Dendritic cell treated with granulocyte-macrophage colony-stimulating factor and Interleukin-4, amounts not matched to agents 40 ng/mL and 50 ng/mL, for 4 days (primary cell): ENCODE data around the gene SLC16A12.
"Not testable (repeated sequence)": the region's sequence is repeated elsewhere in the genome, so short reads cannot be mapped to it uniquely, and the experiment has no call there.

ENCODE experiments used
- H3K27ac Mint-ChIP-seq: one replicate; pipeline ENCODE4 v1.8.0; 2022; ENCODE audit warnings: mild to moderate bottlenecking, mixed read lengths
- H3K27me3 Mint-ChIP-seq: one replicate; pipeline ENCODE4 v1.8.0; 2022; ENCODE audit warnings: mild to moderate bottlenecking, mixed read lengths
- H3K36me3 Mint-ChIP-seq: one replicate; pipeline ENCODE4 v1.8.0; 2022; ENCODE audit warnings: low read depth, mixed read lengths
- H3K4me1 Mint-ChIP-seq: one replicate; pipeline ENCODE4 v1.8.0; 2022; ENCODE audit warnings: low read depth, mixed read lengths
- H3K4me3 Mint-ChIP-seq: one replicate; pipeline ENCODE4 v1.8.0; 2022; ENCODE audit warnings: mild to moderate bottlenecking, moderate library complexity, mixed read lengths
- H3K9me3 Mint-ChIP-seq: one replicate; pipeline ENCODE4 v1.8.0; 2022; ENCODE audit warnings: mixed read lengths
- intact Hi-C: fragments of 100-400 bp; cut with micrococcal nuclease; formaldehyde crosslinking; loops from one replicate; pipeline ENCODE4 v1.15.0; 2022

Gene SLC16A12

DNA sequence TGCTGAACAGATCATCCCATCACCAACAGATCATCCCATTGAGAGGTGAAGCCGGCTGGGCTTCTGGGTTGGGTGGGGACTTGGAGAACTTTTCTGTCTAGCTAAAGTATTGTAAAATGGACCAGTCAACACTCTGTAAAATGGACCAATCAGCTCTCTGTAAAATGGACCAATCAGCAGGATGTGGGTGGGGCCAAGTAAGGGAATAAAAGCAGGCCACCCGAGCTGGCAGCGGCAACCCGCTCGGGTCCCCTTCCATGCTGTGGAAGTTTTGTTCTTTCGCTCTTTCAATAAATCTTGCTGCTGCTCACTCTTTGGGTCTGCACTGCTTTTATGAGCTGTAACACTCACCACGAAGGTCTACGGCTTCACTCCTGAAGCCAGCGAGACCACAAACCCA, 129.2 kb downstream of the SLC16A12 start:
- H3K27ac Mint-ChIP-seq, H3K4me1 Mint-ChIP-seq, H3K9me3 Mint-ChIP-seq, H3K4me3 Mint-ChIP-seq, intact Hi-C loops, H3K36me3 Mint-ChIP-seq, H3K27me3 Mint-ChIP-seq: not testable (repeated sequence)

DNA sequence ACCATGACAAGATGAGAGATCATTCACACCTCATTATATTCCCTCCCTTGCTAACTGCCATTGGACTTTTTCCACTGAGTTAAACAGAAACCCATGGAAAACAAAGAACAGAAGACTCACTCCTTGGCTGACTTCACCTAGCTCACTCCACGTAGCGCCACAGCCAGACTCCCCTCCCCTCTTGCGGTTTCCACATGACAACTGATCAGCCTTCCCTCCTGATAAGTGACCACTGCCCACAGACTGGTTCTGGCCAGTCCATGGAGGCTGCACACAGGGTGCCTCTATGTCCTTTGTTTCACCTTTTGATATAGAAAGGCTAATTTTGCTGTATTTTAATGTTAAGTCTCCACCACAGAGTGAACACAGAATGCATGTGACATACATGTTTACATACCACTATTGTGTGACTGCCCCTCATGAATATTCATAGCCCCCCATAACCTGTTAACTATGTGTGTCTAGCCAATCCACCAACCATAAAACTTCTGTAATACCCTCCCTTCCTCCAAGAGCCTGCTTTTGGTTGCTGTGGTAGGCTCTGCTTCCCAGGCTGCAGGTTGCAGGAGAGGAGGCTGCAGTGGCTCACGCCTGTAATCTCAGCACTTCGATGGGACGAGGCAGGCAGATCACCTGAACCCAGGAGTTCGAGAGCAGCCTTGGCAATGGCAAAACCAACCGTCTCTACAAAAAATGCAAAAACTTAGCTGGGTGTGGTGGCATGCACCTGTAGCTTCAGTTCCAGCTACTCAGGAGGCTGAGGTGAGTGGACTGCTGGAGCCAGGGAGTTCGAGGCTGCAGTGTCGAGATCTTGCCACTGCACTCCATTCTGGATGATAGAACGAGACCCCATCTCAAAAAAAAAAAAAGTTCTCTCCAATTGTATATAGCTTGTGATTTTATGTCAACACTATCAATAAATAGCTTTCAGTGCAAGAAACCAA, 131.0 kb downstream of the SLC16A12 start:
- no peaks in the 10 kb centered on the region for H3K9me3 Mint-ChIP-seq
- H3K4me1 Mint-ChIP-seq: no peaks in the 10 kb centered on the region
- no peak overlapping the region for H3K4me3 Mint-ChIP-seq
- H3K36me3 Mint-ChIP-seq: no peaks in the 10 kb centered on the region
- intact Hi-C loops: no loop called here
- no peaks in the 10 kb centered on the region for H3K27me3 Mint-ChIP-seq
- no peak overlapping the region for H3K27ac Mint-ChIP-seq

DNA sequence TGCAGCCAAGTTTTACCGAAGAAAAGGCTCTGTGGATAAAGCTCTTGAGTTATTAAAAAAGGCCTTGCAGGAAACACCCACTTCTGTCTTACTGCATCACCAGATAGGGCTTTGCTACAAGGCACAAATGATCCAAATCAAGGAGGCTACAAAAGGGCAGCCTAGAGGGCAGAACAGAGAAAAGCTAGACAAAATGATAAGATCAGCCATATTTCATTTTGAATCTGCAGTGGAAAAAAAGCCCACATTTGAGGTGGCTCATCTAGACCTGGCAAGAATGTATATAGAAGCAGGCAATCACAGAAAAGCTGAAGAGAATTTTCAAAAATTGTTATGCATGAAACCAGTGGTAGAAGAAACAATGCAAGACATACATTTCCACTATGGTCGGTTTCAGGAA, 132.4 kb downstream of the SLC16A12 start:
- H3K36me3 Mint-ChIP-seq: no peaks in the 10 kb centered on the region
- no peak overlapping the region for H3K4me3 Mint-ChIP-seq

DNA sequence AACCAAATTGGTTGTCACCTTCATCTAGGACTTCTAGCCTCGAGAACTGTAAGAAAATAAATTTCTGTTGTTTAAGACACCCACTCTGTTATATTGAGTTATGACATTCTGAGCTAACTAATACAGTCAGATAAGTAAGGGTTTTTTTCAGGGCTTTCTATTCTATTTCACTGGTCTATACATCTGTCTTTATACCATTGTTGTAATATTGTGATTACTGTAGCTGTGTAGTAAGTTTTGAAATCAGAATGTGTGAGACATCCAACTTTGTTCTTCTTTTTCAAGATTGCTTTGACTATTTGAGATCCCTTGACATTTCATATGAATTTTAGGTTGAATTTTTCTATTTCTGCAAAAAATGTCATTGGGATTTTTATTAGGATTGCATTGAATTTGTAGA, 135.4 kb downstream of the SLC16A12 start:
- Mint-ChIP-seq H3K27me3 (no peaks in the 10 kb centered on the region), H3K9me3 (no peaks in the 10 kb centered on the region), H3K4me3 (no peak overlapping the region), H3K27ac (no peak overlapping the region), H3K36me3 (no peaks in the 10 kb centered on the region), H3K4me1 (peaks cover 12% of the 10 kb centered on the region)
- intact Hi-C loops: no loop called here

More for the DNA sequence above, 132.4 kb downstream of the SLC16A12 start:
- Mint-ChIP-seq H3K27ac (no peak overlapping the region), H3K4me1 (peaks cover 4% of the 10 kb centered on the region), H3K9me3 (no peaks in the 10 kb centered on the region), H3K27me3 (no peaks in the 10 kb centered on the region)
- intact Hi-C loops: no loop called here

DNA sequence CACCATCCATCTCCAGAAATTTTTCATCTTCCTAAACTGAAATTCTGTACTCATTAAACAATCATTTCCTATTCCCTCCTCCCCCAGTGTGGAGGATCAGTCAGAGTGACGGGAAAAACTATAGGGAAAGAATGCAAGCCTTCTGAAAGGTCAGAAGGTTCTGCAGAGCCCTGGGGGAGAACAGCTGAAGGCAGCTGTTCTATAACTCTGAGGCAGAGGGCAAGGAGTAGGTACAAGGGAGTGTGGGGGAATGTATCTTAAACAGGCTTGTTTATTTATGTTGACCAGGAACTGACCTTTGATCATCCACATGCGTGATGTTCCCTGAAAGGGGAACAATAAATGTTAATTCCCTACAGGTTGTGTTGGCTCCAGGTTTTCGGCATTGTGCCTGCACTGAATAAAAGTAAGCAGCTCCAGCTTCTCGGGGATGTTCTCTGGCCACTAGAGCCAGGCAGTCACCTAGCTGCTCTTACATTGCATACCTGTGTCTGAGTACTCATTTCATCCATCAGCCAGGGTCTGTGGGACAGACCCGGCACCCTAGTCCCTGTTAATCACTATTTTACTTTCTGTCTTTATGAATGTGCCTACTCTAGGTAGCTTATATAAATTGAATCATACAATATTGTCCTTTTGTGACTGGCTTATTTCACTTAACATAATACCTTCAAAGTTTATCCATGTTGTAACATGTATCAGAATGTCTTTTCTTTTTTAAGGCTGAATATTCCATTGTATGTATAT, 137.2 kb downstream of the SLC16A12 start:
- Mint-ChIP-seq H3K27ac (no peak overlapping the region), H3K4me3 (no peak overlapping the region), H3K4me1 (peaks cover 13% of the 10 kb centered on the region), H3K36me3 (no peaks in the 10 kb centered on the region), H3K27me3 (no peaks in the 10 kb centered on the region), H3K9me3 (no peaks in the 10 kb centered on the region)
- intact Hi-C loops: no loop called here

DNA sequence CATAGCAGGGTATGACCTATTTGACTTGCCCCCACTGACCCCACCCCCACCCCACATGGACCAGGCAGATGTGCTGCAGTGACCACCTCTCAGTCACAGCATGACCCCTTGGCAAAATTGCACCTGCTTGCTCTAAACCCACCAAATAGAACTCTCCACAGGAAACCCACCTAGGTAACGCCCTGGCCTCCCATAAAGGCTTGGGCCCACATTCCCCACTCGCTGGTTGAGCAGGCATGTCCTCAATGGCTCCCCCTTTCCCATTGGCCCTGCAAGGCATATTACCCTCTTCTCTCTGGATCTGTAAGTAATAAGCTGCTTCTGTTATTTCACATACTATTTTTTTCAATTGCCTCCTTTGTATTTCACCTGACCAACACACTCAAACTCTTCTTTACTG, 140.3 kb downstream of the SLC16A12 start:
- Mint-ChIP-seq H3K27me3 (no peaks in the 10 kb centered on the region), H3K36me3 (no peaks in the 10 kb centered on the region), H3K4me3 (no peak overlapping the region), H3K9me3 (no peaks in the 10 kb centered on the region), H3K27ac (no peak overlapping the region), H3K4me1 (peaks cover 18% of the 10 kb centered on the region)
- intact Hi-C loops: no loop called here

DNA sequence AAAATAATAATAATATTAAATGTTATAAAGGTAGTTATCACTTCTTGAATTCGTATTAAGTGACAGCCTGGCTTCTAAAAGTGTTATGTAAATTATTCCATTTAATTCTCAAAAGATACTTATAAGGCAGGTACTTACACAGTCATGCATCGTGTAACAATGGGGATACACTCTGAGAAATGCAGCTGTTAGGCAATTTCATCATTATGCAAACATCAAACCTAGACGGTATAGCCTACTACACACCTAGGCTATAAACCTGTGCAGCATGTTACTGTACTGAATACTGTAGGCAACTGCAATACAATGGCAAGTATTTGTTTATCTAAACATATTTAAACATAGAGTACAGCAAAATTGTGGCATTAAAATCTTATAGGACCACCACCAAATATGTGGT, 141.5 kb downstream of the SLC16A12 start:
- Mint-ChIP-seq H3K4me3 (no peak overlapping the region), H3K27ac (no peak overlapping the region), H3K27me3 (no peaks in the 10 kb centered on the region), H3K36me3 (no peaks in the 10 kb centered on the region), H3K9me3 (no peaks in the 10 kb centered on the region), H3K4me1 (peaks cover 18% of the 10 kb centered on the region)
- intact Hi-C loops: loop anchor here (5.0 kb wide), 1 partner anchor 92 kb away; the partner anchor contains the start of gene IFIT2

DNA sequence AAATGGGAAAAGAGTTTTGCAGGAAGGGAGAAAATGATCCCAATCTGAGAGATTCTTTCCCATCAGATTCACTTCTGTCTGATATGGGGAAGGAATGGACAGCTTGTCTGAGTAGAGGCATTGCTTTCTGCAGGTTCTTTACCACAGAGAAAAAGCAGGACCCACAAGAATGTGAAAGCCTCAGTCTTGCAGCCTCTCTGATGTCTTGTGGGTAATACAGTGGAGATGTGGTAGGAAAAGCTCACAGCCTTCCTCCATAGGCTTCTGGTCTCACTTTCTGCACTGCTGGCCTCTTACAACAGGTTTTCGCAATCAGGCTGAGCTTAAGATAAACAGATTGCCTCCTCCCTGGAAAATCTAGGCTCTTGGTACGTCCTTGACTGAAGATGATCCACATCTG, 142.4 kb downstream of the SLC16A12 start:
- Mint-ChIP-seq H3K9me3 (no peaks in the 10 kb centered on the region), H3K27ac (no peak overlapping the region), H3K36me3 (no peaks in the 10 kb centered on the region), H3K4me1 (peaks cover 13% of the 10 kb centered on the region), H3K4me3 (no peak overlapping the region), H3K27me3 (no peaks in the 10 kb centered on the region)
- intact Hi-C loops: loop anchor here (5.0 kb wide), 1 partner anchor 91 kb away; the partner anchor contains the start of gene IFIT2

DNA sequence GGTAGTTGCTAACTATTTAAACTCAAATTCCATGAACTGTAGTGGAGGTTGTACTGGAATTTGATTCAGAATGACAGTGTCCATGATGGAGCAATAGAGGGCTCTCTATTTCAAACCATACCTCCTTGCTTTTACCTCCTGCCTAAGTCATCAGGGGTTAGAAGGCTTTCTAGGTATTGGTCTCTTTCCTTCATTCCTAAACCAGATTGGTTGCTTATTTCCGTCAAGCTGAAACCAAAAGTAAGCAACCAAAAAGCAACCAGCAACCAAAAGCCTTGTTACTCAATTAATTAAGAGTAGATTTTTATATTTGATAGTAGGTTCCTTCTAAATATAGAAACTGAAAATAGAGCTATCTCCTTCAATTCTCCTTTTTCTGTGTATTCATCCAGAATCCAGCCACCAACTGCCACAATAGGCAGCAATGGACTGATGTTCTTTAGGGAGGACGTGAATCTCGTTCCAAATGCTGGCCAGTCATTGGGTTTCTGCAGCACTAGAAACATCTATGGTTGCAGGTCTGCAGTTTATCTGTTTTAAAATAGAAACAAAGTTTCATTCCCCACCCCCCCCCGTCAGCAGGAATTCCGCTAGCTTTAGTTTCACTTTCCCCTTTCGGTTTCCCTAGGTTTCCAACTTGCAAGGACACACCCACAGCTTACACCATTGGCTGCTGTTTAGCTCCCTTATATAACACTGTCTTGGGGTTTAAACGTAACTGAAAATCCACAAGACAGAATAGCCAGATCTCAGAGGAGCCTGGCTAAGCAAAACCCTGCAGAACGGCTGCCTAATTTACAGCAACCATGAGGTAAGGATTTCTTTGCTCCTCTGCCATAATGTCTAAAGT, 143.3 kb downstream of the SLC16A12 start, which contains the start of gene IFIT1:
TSS of gene IFIT1 (plus strand) at position 717 of the 850 bp plus-strand sequence. CDS start at position 807, 90 bp downstream.
- no peaks in the 10 kb centered on the region for H3K27me3 Mint-ChIP-seq
- H3K4me1 Mint-ChIP-seq: peaks cover 11% of the 10 kb centered on the region
- peak within 1 kb of the TSS; percentile 67 for H3K4me3 Mint-ChIP-seq

DNA sequence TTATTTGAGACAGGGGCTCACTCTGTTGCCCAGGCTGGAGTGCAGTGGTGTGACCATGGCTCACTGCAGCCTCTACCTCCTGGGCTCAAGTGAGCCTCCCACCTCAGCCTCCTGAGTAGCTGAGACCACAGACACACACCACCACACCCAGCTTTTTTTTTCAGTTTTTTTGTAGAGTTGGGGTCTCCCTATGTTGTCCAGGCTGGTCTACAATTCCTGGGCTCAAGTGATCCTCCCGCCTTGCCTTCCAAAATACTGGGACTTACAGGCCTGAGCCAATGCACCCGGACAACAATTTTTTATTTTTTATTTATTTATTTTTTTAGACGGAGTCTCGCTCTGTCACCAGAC, 144.2 kb downstream of the SLC16A12 start:
- H3K4me3 Mint-ChIP-seq, H3K27ac Mint-ChIP-seq, H3K9me3 Mint-ChIP-seq, H3K36me3 Mint-ChIP-seq, H3K27me3 Mint-ChIP-seq: not testable (repeated sequence)
- H3K4me1 Mint-ChIP-seq: peaks cover 11% of the 10 kb centered on the region
- intact Hi-C loops: loop anchor here (5.0 kb wide), 1 partner anchor 89 kb away; the partner anchor contains the start of gene IFIT2

More for the DNA sequence above, 143.3 kb downstream of the SLC16A12 start, which contains the start of gene IFIT1:
- peak within 1 kb of the TSS; percentile 51 for H3K27ac Mint-ChIP-seq
- H3K9me3 Mint-ChIP-seq: no peaks in the 10 kb centered on the region
- H3K36me3 Mint-ChIP-seq: no peaks in the 10 kb centered on the region
- intact Hi-C loops: loop anchor here (5.0 kb wide), 1 partner anchor 90 kb away; the partner anchor contains the start of gene IFIT2

DNA sequence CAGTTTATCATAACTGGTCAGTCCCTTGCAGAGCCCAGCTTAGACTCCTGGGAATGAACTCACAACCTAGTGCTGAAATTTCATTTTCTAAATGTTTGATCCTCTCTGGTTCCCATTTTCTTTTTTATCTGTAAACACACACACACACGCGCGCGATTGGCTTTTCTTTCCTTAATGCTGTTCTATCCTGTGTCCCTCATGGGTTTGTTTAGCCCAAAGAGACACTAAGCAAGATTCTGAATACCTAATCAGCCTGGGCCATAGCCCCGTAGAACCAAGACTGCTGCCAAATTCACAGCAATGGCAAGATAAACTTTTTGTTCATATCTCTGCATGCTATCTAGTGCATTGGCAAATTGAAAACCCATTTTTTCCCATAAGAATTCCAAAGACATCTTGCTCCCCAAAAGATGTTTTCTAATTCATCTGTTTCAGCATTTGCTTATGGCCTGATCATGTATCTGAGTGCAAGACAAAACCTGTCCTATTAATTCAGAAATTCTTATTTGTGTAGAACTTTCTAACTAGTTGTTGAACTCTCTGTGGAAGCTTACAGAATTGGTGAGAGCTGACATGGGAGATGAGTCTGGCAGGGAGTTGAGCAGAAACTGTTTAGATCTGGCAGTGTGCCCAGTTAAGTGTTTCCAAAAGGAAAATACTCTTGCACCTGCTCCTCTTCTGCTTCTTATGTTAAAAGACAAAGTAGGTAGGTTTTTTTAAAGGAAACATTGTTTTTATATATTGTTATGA, 144.7 kb downstream of the SLC16A12 start:
- Mint-ChIP-seq H3K36me3 (no peaks in the 10 kb centered on the region), H3K27ac (no peak overlapping the region), H3K4me1 (peaks cover 11% of the 10 kb centered on the region), H3K27me3 (no peaks in the 10 kb centered on the region), H3K4me3 (no peak overlapping the region), H3K9me3 (no peaks in the 10 kb centered on the region)
- intact Hi-C loops: loop anchor here (5.0 kb wide), 1 partner anchor 88 kb away; the partner anchor contains the start of gene IFIT2

DNA sequence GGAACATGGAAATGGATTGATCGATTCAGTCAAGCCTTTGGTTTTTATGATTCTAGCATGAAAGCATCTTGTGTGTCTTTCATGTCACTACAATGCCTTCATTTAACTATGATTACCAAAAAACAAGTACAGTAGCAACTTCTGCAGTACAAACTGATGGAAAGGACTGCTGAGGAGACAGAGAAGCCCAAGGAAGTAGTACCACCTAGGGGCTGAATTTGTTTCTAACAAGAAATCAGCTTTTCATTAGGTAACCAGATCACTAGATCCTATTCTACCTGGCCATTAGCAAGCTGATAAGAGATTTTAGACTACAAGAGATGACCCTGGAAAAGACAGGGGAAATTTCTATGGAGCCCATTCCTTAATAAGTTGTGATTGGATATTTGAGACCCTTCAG, 146.1 kb downstream of the SLC16A12 start:
- Mint-ChIP-seq H3K4me1 (peaks cover 16% of the 10 kb centered on the region), H3K27ac (no peak overlapping the region), H3K36me3 (no peaks in the 10 kb centered on the region), H3K9me3 (no peaks in the 10 kb centered on the region), H3K4me3 (no peak overlapping the region), H3K27me3 (no peaks in the 10 kb centered on the region)
- intact Hi-C loops: no loop called here

DNA sequence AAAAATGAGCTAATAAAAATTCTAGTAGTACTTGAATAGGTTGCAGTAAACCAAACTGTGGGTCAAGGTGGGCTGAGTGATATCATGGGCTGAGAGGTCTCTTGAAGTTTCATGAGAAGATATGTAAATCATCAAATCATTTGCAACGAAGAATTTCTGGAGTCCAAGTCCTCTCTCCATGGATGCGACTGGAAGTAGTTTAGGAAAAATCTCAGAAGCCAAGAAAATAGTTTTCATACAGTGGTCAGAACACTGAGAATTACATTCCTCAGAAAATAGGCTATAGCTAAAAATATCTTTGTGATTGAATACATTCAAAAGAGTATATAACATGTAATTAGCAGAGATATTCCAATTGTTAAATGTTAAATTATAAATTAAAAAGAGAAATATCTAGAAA, 146.6 kb downstream of the SLC16A12 start:
- Mint-ChIP-seq H3K27me3 (no peaks in the 10 kb centered on the region), H3K4me1 (peaks cover 20% of the 10 kb centered on the region), H3K9me3 (no peaks in the 10 kb centered on the region), H3K4me3 (no peak overlapping the region), H3K27ac (no peak overlapping the region), H3K36me3 (no peaks in the 10 kb centered on the region)
- intact Hi-C loops: no loop called here
